ENCODE data around the gene ATXN7L3.

ATXN7L3 gene

DNA sequence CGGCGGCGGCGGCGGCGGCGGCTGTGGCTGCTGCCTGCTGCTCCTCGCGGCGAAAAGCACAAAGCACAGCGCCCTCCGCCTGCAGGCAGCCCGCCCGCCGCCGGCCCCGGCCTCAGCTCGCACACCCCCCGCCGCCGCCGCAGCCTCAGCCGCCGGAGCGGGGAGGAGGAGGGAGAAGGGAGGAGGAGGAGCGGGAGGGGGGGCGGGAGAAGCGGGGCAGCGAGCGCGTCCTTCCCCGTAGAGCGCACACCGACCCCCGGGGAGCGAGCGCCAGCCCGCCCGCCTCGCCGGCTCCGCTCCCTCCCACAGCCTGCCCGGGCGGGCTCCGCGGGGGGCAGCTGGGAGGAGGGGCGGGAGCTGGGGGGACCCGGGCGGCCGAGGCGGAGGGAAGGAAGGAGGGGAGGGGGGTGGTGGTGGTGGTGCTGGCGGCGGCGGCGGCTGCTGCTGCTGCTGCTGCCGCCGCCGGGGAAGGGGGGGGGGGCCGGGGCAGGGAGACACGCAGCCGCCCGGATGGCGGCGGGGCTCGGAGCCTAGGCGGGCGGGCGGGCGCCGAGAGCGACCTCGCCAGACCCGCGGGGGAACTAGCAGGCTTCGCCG, 20.0 kb upstream of the ATXN7L3 start, which contains the start of gene UBTF:
UBTF (minus strand) TSS at position 60 of the 597 bp plus-strand sequence. CDS start 1,446 bp downstream, outside the sequence.
- no peaks in the 10 kb centered on the region for H3K27me3 ChIP-seq (ENCODE audit: insufficient read depth, low read length)
- H3K9ac ChIP-seq (ENCODE audit: low read length): peak within 1 kb of the TSS; percentile 99
- peaks cover 19% of the 10 kb centered on the region for H3K79me2 ChIP-seq (ENCODE audit: insufficient read depth, low read length)
- H3K4me1 ChIP-seq (ENCODE audit: insufficient read depth, low read length, severe bottlenecking): peaks cover 39% of the 10 kb centered on the region
- TF ChIP-seq EZH2 (IDR thresholded peaks at IDR 0.05; ENCODE audit: borderline replicate concordance, low read length): no peak
- TF ChIP-seq, protein P1, sequence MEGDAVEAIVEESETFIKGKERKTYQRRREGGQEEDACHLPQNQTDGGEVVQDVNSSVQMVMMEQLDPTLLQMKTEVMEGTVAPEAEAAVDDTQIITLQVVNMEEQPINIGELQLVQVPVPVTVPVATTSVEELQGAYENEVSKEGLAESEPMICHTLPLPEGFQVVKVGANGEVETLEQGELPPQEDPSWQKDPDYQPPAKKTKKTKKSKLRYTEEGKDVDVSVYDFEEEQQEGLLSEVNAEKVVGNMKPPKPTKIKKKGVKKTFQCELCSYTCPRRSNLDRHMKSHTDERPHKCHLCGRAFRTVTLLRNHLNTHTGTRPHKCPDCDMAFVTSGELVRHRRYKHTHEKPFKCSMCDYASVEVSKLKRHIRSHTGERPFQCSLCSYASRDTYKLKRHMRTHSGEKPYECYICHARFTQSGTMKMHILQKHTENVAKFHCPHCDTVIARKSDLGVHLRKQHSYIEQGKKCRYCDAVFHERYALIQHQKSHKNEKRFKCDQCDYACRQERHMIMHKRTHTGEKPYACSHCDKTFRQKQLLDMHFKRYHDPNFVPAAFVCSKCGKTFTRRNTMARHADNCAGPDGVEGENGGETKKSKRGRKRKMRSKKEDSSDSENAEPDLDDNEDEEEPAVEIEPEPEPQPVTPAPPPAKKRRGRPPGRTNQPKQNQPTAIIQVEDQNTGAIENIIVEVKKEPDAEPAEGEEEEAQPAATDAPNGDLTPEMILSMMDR (IDR thresholded peaks at IDR 0.05; ENCODE audit: low read length): no peak
- H2AFZ ChIP-seq (ENCODE audit: low read length): no peak within 1 kb of the TSS
- no peaks in the 10 kb centered on the region for H3K9me2 ChIP-seq (ENCODE audit: low read depth, low read length)
- peaks cover 33% of the 10 kb centered on the region for H3K36me3 ChIP-seq (ENCODE audit: insufficient read depth, low read length)
- H3F3A ChIP-seq (ENCODE audit: insufficient read depth, low read length): no peaks in the 10 kb centered on the region
- H3K4me2 ChIP-seq (ENCODE audit: low read length): peak within 1 kb of the TSS; percentile 65
- H3K9me3 ChIP-seq (ENCODE audit: low read length): no peaks in the 10 kb centered on the region
- no peaks in the 10 kb centered on the region for H4K20me1 ChIP-seq (ENCODE audit: insufficient read depth, low read length)
- H3K4me3 ChIP-seq (ENCODE audit: low read depth, low read length, poor library complexity, severe bottlenecking): peak within 1 kb of the TSS; percentile 86
- H3K27ac ChIP-seq (ENCODE audit: low read depth, low read length, poor library complexity, severe bottlenecking): peak within 1 kb of the TSS; percentile 85

DNA sequence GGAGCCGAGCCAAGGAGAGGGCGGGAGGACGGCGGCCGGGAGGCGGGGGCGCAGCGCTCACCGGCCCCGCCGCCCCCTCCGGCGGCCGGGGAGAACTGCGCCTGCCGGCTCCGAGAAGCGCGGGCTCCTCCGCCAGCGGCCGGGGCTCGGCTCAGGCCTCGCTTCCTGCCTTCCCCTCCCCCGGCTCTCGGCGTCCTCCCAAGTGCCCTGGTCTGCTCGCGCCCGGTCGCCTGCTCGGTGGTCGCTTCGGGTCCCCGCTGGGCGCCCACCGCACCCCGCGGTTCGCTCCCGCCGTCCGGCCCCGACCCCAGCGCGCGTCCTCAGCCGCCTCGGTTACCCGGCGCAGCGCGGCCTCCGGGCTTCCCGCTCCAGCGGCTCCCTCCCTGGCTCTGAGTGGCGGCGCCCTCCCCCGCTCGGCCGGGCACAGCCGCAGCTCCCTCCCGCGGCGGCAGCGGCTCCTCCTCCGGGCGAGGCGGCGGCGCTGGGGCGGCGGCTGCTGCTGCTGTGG, 19.5 kb upstream of the ATXN7L3 start:
- H3K79me2 ChIP-seq (ENCODE audit: insufficient read depth, low read length): peaks cover 19% of the 10 kb centered on the region
- peak overlapping the region; percentile 86 for H3K4me3 ChIP-seq (ENCODE audit: low read depth, low read length, poor library complexity, severe bottlenecking)
- peak overlapping the region; percentile 99 for H3K9ac ChIP-seq (ENCODE audit: low read length)
- H3K9me3 ChIP-seq (ENCODE audit: low read length): no peaks in the 10 kb centered on the region
- peak overlapping the region; percentile 46; the same call in 1 of the 2 replicates for H3K4me2 ChIP-seq (ENCODE audit: low read length)
- peaks cover 39% of the 10 kb centered on the region for H3K4me1 ChIP-seq (ENCODE audit: insufficient read depth, low read length, severe bottlenecking)
- no peaks in the 10 kb centered on the region for H3F3A ChIP-seq (ENCODE audit: insufficient read depth, low read length)
- H3K27ac ChIP-seq (ENCODE audit: low read depth, low read length, poor library complexity, severe bottlenecking): peak overlapping the region; percentile 85
- no peaks in the 10 kb centered on the region for H3K27me3 ChIP-seq (ENCODE audit: insufficient read depth, low read length)
- H2AFZ ChIP-seq (ENCODE audit: low read length): no peak overlapping the region
- no peaks in the 10 kb centered on the region for H3K9me2 ChIP-seq (ENCODE audit: low read depth, low read length)
- H3K36me3 ChIP-seq (ENCODE audit: insufficient read depth, low read length): peaks cover 38% of the 10 kb centered on the region
- H4K20me1 ChIP-seq (ENCODE audit: insufficient read depth, low read length): no peaks in the 10 kb centered on the region
- TF ChIP-seq, protein P1 (IDR thresholded peaks at IDR 0.05; ENCODE audit: low read length): no peak
- TF ChIP-seq EZH2 (IDR thresholded peaks at IDR 0.05; ENCODE audit: borderline replicate concordance, low read length): no peak

DNA sequence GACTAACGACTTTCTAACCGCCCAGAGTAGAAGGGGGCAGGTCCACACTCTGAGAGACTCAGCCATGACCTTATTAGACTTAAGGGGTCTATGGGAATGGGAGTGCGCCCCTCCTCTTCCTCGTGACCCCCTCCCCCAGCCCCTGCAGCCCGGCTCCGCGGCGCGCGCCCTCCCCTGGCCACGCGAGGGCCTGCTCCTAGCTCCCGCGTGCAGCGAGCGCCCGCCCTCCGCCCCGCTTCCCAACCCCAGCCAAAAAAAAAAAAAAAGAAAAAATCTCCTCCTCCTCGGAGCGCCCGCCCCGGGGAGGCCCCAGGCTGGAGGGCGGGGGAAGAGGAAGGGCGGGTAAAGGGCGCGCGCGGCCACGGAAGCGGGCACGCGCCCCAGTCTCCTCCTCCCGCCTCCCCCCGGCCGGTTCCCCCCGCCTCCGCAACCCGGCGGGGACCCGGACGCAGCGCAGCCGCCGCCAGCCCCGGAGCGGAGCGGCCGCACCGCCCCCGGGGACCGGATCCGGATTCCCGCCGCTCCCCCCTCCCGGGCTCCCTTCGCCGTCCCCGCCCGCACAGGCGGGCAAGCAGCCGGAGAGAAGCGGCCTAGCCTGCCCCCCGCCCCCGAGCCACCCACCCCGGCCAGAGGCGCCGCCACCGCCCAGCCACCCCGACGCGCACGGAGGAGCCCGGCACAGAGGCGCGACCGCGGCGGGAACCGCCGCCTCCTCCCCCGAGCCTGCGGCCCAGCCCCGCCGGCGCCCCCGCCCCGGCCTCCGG, 18.8 kb upstream of the ATXN7L3 start:
- Histone ChIP-seq H3K4me3 (ENCODE audit: low read depth, low read length, poor library complexity, severe bottlenecking) (peak overlapping the region; percentile 86), H3K36me3 (ENCODE audit: insufficient read depth, low read length) (peaks cover 45% of the 10 kb centered on the region), H3K9me3 (ENCODE audit: low read length) (no peaks in the 10 kb centered on the region), H3K9me2 (ENCODE audit: low read depth, low read length) (no peaks in the 10 kb centered on the region), H2AFZ (ENCODE audit: low read length) (no peak overlapping the region), H3K4me1 (ENCODE audit: insufficient read depth, low read length, severe bottlenecking) (peaks cover 39% of the 10 kb centered on the region), H3K79me2 (ENCODE audit: insufficient read depth, low read length) (peaks cover 19% of the 10 kb centered on the region), H3K27me3 (ENCODE audit: insufficient read depth, low read length) (no peaks in the 10 kb centered on the region), H3K4me2 (ENCODE audit: low read length) (peak overlapping the region; percentile 97), H3K27ac (ENCODE audit: low read depth, low read length, poor library complexity, severe bottlenecking) (peak overlapping the region; percentile 93), H3F3A (ENCODE audit: insufficient read depth, low read length) (no peaks in the 10 kb centered on the region), H3K9ac (ENCODE audit: low read length) (peak overlapping the region; percentile 99), H4K20me1 (ENCODE audit: insufficient read depth, low read length) (no peaks in the 10 kb centered on the region)
- TF ChIP-seq, protein P1 (IDR thresholded peaks at IDR 0.05; ENCODE audit: low read length): peak; percentile 75
- TF ChIP-seq EZH2 (IDR thresholded peaks at IDR 0.05; ENCODE audit: borderline replicate concordance, low read length): no peak
